HG02623 (cell line): ENCODE data around the gene ZEB2.

ENCODE experiments used
- ATAC-seq: cut with Tn5 transposase; IDR thresholded peaks from one replicate; pipeline ENCODE4 v1.9.1; 2021; ENCODE audit warnings: moderate library complexity; ENCODE audit not compliant: unreplicated experiment

ZEB2 gene

GRCh38 chr2:144453486-144454158, 66.3 kb downstream of the ZEB2 start:
- ATAC-seq: no peak

GRCh38 chr2:144452989-144453336, 67.0 kb downstream of the ZEB2 start:
- ATAC-seq: no peak

GRCh38 chr2:144452169-144452988, 67.5 kb downstream of the ZEB2 start:
- no peak for ATAC-seq

GRCh38 chr2:144451443-144451842, 68.5 kb downstream of the ZEB2 start:
- ATAC-seq: no peak

- ATAC-seq: no peak
Measured at GRCh38 chr2:144449028-144449406, 70.9 kb downstream of the ZEB2 start.

- no peak for ATAC-seq
Measured at GRCh38 chr2:144448389-144449027, 71.4 kb downstream of the ZEB2 start.

GRCh38 chr2:144447535-144447934, 72.4 kb downstream of the ZEB2 start:
- no peak for ATAC-seq

- ATAC-seq: no peak
Measured at GRCh38 chr2:144446136-144446535, 73.8 kb downstream of the ZEB2 start.

GRCh38 chr2:144445196-144445595, 74.7 kb downstream of the ZEB2 start:
- no peak for ATAC-seq

- no peak for ATAC-seq
Measured at GRCh38 chr2:144443837-144444817, 75.8 kb downstream of the ZEB2 start.

- no peak for ATAC-seq
Measured at GRCh38 chr2:144441711-144442141, 78.2 kb downstream of the ZEB2 start.

- ATAC-seq: no peak
Measured at GRCh38 chr2:144439993-144440392, 79.9 kb downstream of the ZEB2 start.

GRCh38 chr2:144438801-144439631, 80.9 kb downstream of the ZEB2 start:
- ATAC-seq: no peak

- ATAC-seq: no peak
Measured at GRCh38 chr2:144437636-144438035, 82.3 kb downstream of the ZEB2 start.

- ATAC-seq: no peak
Measured at GRCh38 chr2:144434425-144435222, 85.3 kb downstream of the ZEB2 start.

GRCh38 chr2:144432921-144433320, 87.0 kb downstream of the ZEB2 start:
- ATAC-seq: no peak

- no peak for ATAC-seq
Measured at GRCh38 chr2:144431998-144432397, 87.9 kb downstream of the ZEB2 start.

GRCh38 chr2:144431392-144431783, 88.5 kb downstream of the ZEB2 start:
- no peak for ATAC-seq

GRCh38 chr2:144430722-144431391, 89.1 kb downstream of the ZEB2 start:
- peak; percentile 95 for ATAC-seq
